Measurements from ENCODE around the gene PPP2R5A. TPM values are rescaled to one million over a fixed set of nuclear protein-coding genes. Genes with fewer than 3 reads are reported as not detected.
A peak's percentile ranks its signal among the peaks of the same experiment; 100 is the strongest.
"Not testable (repeated sequence)": the region's sequence is repeated elsewhere in the genome, so short reads cannot be mapped to it uniquely, and the experiment has no call there.

PPP2R5A gene
- total and polyA plus RNA-seq, 9 donors: 23.2 to 34.2 (median 28.4) TPM

- H3K27me3 ChIP-seq (ENCODE audit: control insufficient read depth, insufficient read depth, low read length): no peaks in the 10 kb centered on the region
- WGBS (ENCODE audit: insufficient coverage): no CpG with 5 or more reads among the region's 1 CpG
- DNase-seq: peak; percentile 24
Observed at GRCh38 chr1:212293579-212293978, 8.4 kb downstream of the PPP2R5A start.

GRCh38 chr1:212294983-212295382 lies 9.8 kb downstream of the PPP2R5A start:
- Histone ChIP-seq H3K36me3 (ENCODE audit: control insufficient read depth, insufficient read depth, low read length) (no peaks in the 10 kb centered on the region), H3K9me3 (replicated peaks; ENCODE audit: control insufficient read depth, low read depth, low read length) (no peaks in the 10 kb centered on the region), H3K27me3 (ENCODE audit: control insufficient read depth, insufficient read depth, low read length) (no peaks in the 10 kb centered on the region), H3K4me3 (ENCODE audit: low read length) (no peak overlapping the region), H3K4me1 (ENCODE audit: control insufficient read depth, insufficient read depth, low read length) (peaks cover 3% of the 10 kb centered on the region), H3K27ac (ENCODE audit: low read length) (no peak overlapping the region)
- no peak for DNase-seq
- 96% methylated on average over 3 of the region's 3 CpGs for WGBS (ENCODE audit: insufficient coverage)

More at GRCh38 chr1:212293579-212293978, 8.4 kb downstream of the PPP2R5A start:
- Histone ChIP-seq H3K27ac (ENCODE audit: low read length) (no peak overlapping the region), H3K9me3 (replicated peaks; ENCODE audit: control insufficient read depth, low read depth, low read length) (no peaks in the 10 kb centered on the region), H3K4me1 (ENCODE audit: control insufficient read depth, insufficient read depth, low read length) (peaks cover 3% of the 10 kb centered on the region), H3K4me3 (ENCODE audit: low read length) (no peak overlapping the region), H3K36me3 (ENCODE audit: control insufficient read depth, insufficient read depth, low read length) (no peaks in the 10 kb centered on the region)

GRCh38 chr1:212295579-212295978 lies 10.4 kb downstream of the PPP2R5A start:
- no peak for DNase-seq
- 96% methylated on average over 2 of the region's 2 CpGs for WGBS (ENCODE audit: insufficient coverage)
- H3K4me1 ChIP-seq (ENCODE audit: control insufficient read depth, insufficient read depth, low read length): peaks cover 3% of the 10 kb centered on the region

GRCh38 chr1:212297338-212297737 lies 12.1 kb downstream of the PPP2R5A start:
- no peaks in the 10 kb centered on the region for H3K4me1 ChIP-seq (ENCODE audit: control insufficient read depth, insufficient read depth, low read length)
- H3K27me3 ChIP-seq (ENCODE audit: control insufficient read depth, insufficient read depth, low read length): no peaks in the 10 kb centered on the region
- H3K36me3 ChIP-seq (ENCODE audit: control insufficient read depth, insufficient read depth, low read length): no peaks in the 10 kb centered on the region
- no peak overlapping the region for H3K27ac ChIP-seq (ENCODE audit: low read length)
- H3K9me3 ChIP-seq (replicated peaks; ENCODE audit: control insufficient read depth, low read depth, low read length): no peaks in the 10 kb centered on the region
- DNase-seq: no peak
- H3K4me3 ChIP-seq (ENCODE audit: low read length): no peak overlapping the region
- WGBS (ENCODE audit: insufficient coverage): 84% methylated on average over 3 of the region's 6 CpGs

More at GRCh38 chr1:212295579-212295978, 10.4 kb downstream of the PPP2R5A start:
- Histone ChIP-seq H3K27me3 (ENCODE audit: control insufficient read depth, insufficient read depth, low read length) (no peaks in the 10 kb centered on the region), H3K36me3 (ENCODE audit: control insufficient read depth, insufficient read depth, low read length) (no peaks in the 10 kb centered on the region), H3K27ac (ENCODE audit: low read length) (no peak overlapping the region), H3K9me3 (replicated peaks; ENCODE audit: control insufficient read depth, low read depth, low read length) (no peaks in the 10 kb centered on the region), H3K4me3 (ENCODE audit: low read length) (no peak overlapping the region)

- peak; percentile 82 for DNase-seq
- Histone ChIP-seq H3K27me3 (ENCODE audit: control insufficient read depth, insufficient read depth, low read length) (no peaks in the 10 kb centered on the region), H3K9me3 (replicated peaks; ENCODE audit: control insufficient read depth, low read depth, low read length) (no peaks in the 10 kb centered on the region), H3K27ac (ENCODE audit: low read length) (peak overlapping the region; percentile 17), H3K4me1 (ENCODE audit: control insufficient read depth, insufficient read depth, low read length) (no peaks in the 10 kb centered on the region), H3K36me3 (ENCODE audit: control insufficient read depth, insufficient read depth, low read length) (no peaks in the 10 kb centered on the region), H3K4me3 (ENCODE audit: low read length) (no peak overlapping the region)
- no CpG with 5 or more reads among the region's 1 CpG for WGBS (ENCODE audit: insufficient coverage)
Observed at GRCh38 chr1:212301580-212301979, 16.4 kb downstream of the PPP2R5A start.

- Histone ChIP-seq H3K36me3 (ENCODE audit: control insufficient read depth, insufficient read depth, low read length) (no peaks in the 10 kb centered on the region), H3K27me3 (ENCODE audit: control insufficient read depth, insufficient read depth, low read length) (no peaks in the 10 kb centered on the region), H3K4me3 (ENCODE audit: low read length) (no peak overlapping the region), H3K4me1 (ENCODE audit: control insufficient read depth, insufficient read depth, low read length) (no peaks in the 10 kb centered on the region), H3K27ac (ENCODE audit: low read length) (no peak overlapping the region), H3K9me3 (replicated peaks; ENCODE audit: control insufficient read depth, low read depth, low read length) (no peaks in the 10 kb centered on the region)
- WGBS (ENCODE audit: insufficient coverage): no CpG with 5 or more reads among the region's 6 CpGs
- DNase-seq: no peak
Observed at GRCh38 chr1:212302745-212303383, 17.7 kb downstream of the PPP2R5A start.

GRCh38 chr1:212305342-212305741 lies 20.1 kb downstream of the PPP2R5A start:
- Histone ChIP-seq H3K27ac (ENCODE audit: low read length) (no peak overlapping the region), H3K4me3 (ENCODE audit: low read length) (no peak overlapping the region), H3K9me3 (replicated peaks; ENCODE audit: control insufficient read depth, low read depth, low read length) (no peaks in the 10 kb centered on the region), H3K36me3 (ENCODE audit: control insufficient read depth, insufficient read depth, low read length) (no peaks in the 10 kb centered on the region), H3K4me1 (ENCODE audit: control insufficient read depth, insufficient read depth, low read length) (no peaks in the 10 kb centered on the region), H3K27me3 (ENCODE audit: control insufficient read depth, insufficient read depth, low read length) (no peaks in the 10 kb centered on the region)
- no peak for DNase-seq

- DNase-seq; H3K27me3 ChIP-seq (ENCODE audit: control insufficient read depth, insufficient read depth, low read length); H3K36me3 ChIP-seq (ENCODE audit: control insufficient read depth, insufficient read depth, low read length); H3K4me3 ChIP-seq (ENCODE audit: low read length); H3K4me1 ChIP-seq (ENCODE audit: control insufficient read depth, insufficient read depth, low read length); H3K27ac ChIP-seq (ENCODE audit: low read length); H3K9me3 ChIP-seq (replicated peaks; ENCODE audit: control insufficient read depth, low read depth, low read length): not testable (repeated sequence)
- 61% methylated on average over 2 of the region's 7 CpGs for WGBS (ENCODE audit: insufficient coverage)
Observed at GRCh38 chr1:212305984-212306452, 20.8 kb downstream of the PPP2R5A start.

- Histone ChIP-seq H3K27me3 (ENCODE audit: control insufficient read depth, insufficient read depth, low read length) (no peaks in the 10 kb centered on the region), H3K27ac (ENCODE audit: low read length) (no peak overlapping the region), H3K36me3 (ENCODE audit: control insufficient read depth, insufficient read depth, low read length) (no peaks in the 10 kb centered on the region), H3K9me3 (replicated peaks; ENCODE audit: control insufficient read depth, low read depth, low read length) (no peaks in the 10 kb centered on the region), H3K4me1 (ENCODE audit: control insufficient read depth, insufficient read depth, low read length) (no peaks in the 10 kb centered on the region), H3K4me3 (ENCODE audit: low read length) (no peak overlapping the region)
- no peak for DNase-seq
Observed at GRCh38 chr1:212309967-212310366, 24.8 kb downstream of the PPP2R5A start.

- Histone ChIP-seq H3K36me3 (ENCODE audit: control insufficient read depth, insufficient read depth, low read length) (no peaks in the 10 kb centered on the region), H3K27ac (ENCODE audit: low read length) (no peak overlapping the region), H3K4me1 (ENCODE audit: control insufficient read depth, insufficient read depth, low read length) (no peaks in the 10 kb centered on the region), H3K9me3 (replicated peaks; ENCODE audit: control insufficient read depth, low read depth, low read length) (no peaks in the 10 kb centered on the region), H3K27me3 (ENCODE audit: control insufficient read depth, insufficient read depth, low read length) (no peaks in the 10 kb centered on the region), H3K4me3 (ENCODE audit: low read length) (no peak overlapping the region)
- 56% methylated on average over 1 of the region's 3 CpGs for WGBS (ENCODE audit: insufficient coverage)
- no peak for DNase-seq
Observed at GRCh38 chr1:212310383-212310782, 25.2 kb downstream of the PPP2R5A start.
